ENCODE data around the gene KAZN. TPM values are rescaled to one million over a fixed set of nuclear protein-coding genes. Genes with fewer than 3 reads are reported as not detected.

Gene KAZN
- total and polyA plus RNA-seq, 2 of the 8 experiments (the other 6 are each of a cell fraction or from before 2014, with no cell fraction given): 3.7 to 11.8 TPM

DNA sequence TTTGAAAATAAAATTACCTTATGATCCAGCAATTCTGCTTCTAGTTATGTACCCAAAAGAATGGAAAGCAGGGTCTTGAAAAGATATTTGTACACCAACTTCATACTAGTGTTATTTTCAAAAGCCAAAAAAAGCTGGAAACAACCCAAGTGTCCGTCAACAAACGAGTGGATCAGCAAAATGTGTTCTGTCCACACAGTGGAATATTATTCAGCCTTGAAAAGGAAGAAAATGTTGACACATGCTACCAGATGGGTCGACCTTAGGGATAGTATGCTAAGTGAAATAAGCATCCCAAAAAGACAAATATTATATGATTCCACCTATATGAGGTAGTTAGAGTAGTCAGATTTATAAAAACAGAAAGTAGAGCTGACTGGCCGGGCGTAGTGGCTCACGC is 65.3 kb downstream of the KAZN start (continued):
- TF ChIP-seq, protein P1, sequence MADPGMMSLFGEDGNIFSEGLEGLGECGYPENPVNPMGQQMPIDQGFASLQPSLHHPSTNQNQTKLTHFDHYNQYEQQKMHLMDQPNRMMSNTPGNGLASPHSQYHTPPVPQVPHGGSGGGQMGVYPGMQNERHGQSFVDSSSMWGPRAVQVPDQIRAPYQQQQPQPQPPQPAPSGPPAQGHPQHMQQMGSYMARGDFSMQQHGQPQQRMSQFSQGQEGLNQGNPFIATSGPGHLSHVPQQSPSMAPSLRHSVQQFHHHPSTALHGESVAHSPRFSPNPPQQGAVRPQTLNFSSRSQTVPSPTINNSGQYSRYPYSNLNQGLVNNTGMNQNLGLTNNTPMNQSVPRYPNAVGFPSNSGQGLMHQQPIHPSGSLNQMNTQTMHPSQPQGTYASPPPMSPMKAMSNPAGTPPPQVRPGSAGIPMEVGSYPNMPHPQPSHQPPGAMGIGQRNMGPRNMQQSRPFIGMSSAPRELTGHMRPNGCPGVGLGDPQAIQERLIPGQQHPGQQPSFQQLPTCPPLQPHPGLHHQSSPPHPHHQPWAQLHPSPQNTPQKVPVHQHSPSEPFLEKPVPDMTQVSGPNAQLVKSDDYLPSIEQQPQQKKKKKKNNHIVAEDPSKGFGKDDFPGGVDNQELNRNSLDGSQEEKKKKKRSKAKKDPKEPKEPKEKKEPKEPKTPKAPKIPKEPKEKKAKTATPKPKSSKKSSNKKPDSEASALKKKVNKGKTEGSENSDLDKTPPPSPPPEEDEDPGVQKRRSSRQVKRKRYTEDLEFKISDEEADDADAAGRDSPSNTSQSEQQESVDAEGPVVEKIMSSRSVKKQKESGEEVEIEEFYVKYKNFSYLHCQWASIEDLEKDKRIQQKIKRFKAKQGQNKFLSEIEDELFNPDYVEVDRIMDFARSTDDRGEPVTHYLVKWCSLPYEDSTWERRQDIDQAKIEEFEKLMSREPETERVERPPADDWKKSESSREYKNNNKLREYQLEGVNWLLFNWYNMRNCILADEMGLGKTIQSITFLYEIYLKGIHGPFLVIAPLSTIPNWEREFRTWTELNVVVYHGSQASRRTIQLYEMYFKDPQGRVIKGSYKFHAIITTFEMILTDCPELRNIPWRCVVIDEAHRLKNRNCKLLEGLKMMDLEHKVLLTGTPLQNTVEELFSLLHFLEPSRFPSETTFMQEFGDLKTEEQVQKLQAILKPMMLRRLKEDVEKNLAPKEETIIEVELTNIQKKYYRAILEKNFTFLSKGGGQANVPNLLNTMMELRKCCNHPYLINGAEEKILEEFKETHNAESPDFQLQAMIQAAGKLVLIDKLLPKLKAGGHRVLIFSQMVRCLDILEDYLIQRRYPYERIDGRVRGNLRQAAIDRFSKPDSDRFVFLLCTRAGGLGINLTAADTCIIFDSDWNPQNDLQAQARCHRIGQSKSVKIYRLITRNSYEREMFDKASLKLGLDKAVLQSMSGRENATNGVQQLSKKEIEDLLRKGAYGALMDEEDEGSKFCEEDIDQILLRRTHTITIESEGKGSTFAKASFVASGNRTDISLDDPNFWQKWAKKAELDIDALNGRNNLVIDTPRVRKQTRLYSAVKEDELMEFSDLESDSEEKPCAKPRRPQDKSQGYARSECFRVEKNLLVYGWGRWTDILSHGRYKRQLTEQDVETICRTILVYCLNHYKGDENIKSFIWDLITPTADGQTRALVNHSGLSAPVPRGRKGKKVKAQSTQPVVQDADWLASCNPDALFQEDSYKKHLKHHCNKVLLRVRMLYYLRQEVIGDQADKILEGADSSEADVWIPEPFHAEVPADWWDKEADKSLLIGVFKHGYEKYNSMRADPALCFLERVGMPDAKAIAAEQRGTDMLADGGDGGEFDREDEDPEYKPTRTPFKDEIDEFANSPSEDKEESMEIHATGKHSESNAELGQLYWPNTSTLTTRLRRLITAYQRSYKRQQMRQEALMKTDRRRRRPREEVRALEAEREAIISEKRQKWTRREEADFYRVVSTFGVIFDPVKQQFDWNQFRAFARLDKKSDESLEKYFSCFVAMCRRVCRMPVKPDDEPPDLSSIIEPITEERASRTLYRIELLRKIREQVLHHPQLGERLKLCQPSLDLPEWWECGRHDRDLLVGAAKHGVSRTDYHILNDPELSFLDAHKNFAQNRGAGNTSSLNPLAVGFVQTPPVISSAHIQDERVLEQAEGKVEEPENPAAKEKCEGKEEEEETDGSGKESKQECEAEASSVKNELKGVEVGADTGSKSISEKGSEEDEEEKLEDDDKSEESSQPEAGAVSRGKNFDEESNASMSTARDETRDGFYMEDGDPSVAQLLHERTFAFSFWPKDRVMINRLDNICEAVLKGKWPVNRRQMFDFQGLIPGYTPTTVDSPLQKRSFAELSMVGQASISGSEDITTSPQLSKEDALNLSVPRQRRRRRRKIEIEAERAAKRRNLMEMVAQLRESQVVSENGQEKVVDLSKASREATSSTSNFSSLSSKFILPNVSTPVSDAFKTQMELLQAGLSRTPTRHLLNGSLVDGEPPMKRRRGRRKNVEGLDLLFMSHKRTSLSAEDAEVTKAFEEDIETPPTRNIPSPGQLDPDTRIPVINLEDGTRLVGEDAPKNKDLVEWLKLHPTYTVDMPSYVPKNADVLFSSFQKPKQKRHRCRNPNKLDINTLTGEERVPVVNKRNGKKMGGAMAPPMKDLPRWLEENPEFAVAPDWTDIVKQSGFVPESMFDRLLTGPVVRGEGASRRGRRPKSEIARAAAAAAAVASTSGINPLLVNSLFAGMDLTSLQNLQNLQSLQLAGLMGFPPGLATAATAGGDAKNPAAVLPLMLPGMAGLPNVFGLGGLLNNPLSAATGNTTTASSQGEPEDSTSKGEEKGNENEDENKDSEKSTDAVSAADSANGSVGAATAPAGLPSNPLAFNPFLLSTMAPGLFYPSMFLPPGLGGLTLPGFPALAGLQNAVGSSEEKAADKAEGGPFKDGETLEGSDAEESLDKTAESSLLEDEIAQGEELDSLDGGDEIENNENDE (IDR thresholded peaks at IDR 0.05; ENCODE audit: insufficient replicate concordance, low read length): no peak
- TF ChIP-seq CEBPB (IDR thresholded peaks at IDR 0.05; ENCODE audit: low read depth, low read length): no peak
- TF ChIP-seq KDM1A (IDR thresholded peaks at IDR 0.05; ENCODE audit: borderline replicate concordance, low read length): no peak
- TF ChIP-seq JUND (IDR thresholded peaks at IDR 0.05; ENCODE audit: low read length): no peak
- no peak for TF ChIP-seq EP300 (IDR thresholded peaks at IDR 0.05; ENCODE audit: borderline replicate concordance in 1 of 2, low read depth in 2 of 2, low read length in 2 of 2)
- no peak for TF ChIP-seq SP4 (IDR thresholded peaks at IDR 0.05; ENCODE audit: low read length)
- no peak for TF ChIP-seq CTBP2 (IDR thresholded peaks at IDR 0.05; ENCODE audit: borderline replicate concordance, insufficient read depth, insufficient read length, low read length)
- TF ChIP-seq, protein P2, sequence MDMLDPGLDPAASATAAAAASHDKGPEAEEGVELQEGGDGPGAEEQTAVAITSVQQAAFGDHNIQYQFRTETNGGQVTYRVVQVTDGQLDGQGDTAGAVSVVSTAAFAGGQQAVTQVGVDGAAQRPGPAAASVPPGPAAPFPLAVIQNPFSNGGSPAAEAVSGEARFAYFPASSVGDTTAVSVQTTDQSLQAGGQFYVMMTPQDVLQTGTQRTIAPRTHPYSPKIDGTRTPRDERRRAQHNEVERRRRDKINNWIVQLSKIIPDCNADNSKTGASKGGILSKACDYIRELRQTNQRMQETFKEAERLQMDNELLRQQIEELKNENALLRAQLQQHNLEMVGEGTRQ (IDR thresholded peaks at IDR 0.05; ENCODE audit: low read length): no peak
- no peak for TF ChIP-seq BACH1 (IDR thresholded peaks at IDR 0.05; ENCODE audit: low read length)
- TF ChIP-seq ASH2L (IDR thresholded peaks at IDR 0.05; ENCODE audit: low read length): no peak
- TF ChIP-seq CBX5 (IDR thresholded peaks at IDR 0.05; ENCODE audit: low read depth, low read length): no peak
